ES-I3 (cell line): ENCODE measurements around the gene NPVF.

ENCODE experiments used
- H3K36me3 ChIP-seq: 2 replicates; pipeline ENCODE4 v1.6.1; 2013; ENCODE audit warnings: mild to moderate bottlenecking, low read length, control low read depth, moderate library complexity; ENCODE audit not compliant: insufficient read depth
- H3K4me1 ChIP-seq: 2 replicates; pipeline ENCODE4 v1.6.1; 2013; ENCODE audit warnings: mild to moderate bottlenecking, control low read depth, low read length; ENCODE audit not compliant: insufficient read depth
- H3K9ac ChIP-seq: 2 replicates; pipeline ENCODE4 v1.6.1; 2013; ENCODE audit warnings: low read depth, mild to moderate bottlenecking, low read length, moderate library complexity
- H3K9me3 ChIP-seq: 2 replicates; pipeline ENCODE4 v1.6.1; 2013; ENCODE audit warnings: mild to moderate bottlenecking, low read length, moderate library complexity; ENCODE audit not compliant: control insufficient read depth, insufficient read depth

Gene NPVF

GRCh38 chr7:25208525-25209221 lies 19.6 kb downstream of the NPVF start:
- no peaks in the 10 kb centered on the region for H3K4me1 ChIP-seq
- H3K9ac ChIP-seq = no peak overlapping the region
- H3K9me3 ChIP-seq = no peaks in the 10 kb centered on the region
- no peaks in the 10 kb centered on the region for H3K36me3 ChIP-seq

- no peaks in the 10 kb centered on the region for H3K36me3 ChIP-seq
- no peaks in the 10 kb centered on the region for H3K9me3 ChIP-seq
- H3K4me1 ChIP-seq = no peaks in the 10 kb centered on the region
- no peak overlapping the region for H3K9ac ChIP-seq
Measured at GRCh38 chr7:25207887-25208286, 20.4 kb downstream of the NPVF start.

- Histone ChIP-seq H3K36me3 (no peaks in the 10 kb centered on the region), H3K9ac (no peak overlapping the region), H3K9me3 (no peaks in the 10 kb centered on the region), H3K4me1 (no peaks in the 10 kb centered on the region)
Measured at GRCh38 chr7:25206765-25207164, 21.5 kb downstream of the NPVF start.

- Histone ChIP-seq H3K4me1 (no peaks in the 10 kb centered on the region), H3K36me3 (no peaks in the 10 kb centered on the region), H3K9ac (no peak overlapping the region), H3K9me3 (no peaks in the 10 kb centered on the region)
Measured at GRCh38 chr7:25196132-25196896, 32.0 kb downstream of the NPVF start.

GRCh38 chr7:25194036-25194435 lies 34.2 kb downstream of the NPVF start:
- Histone ChIP-seq H3K36me3 (no peaks in the 10 kb centered on the region), H3K9ac (no peak overlapping the region), H3K4me1 (no peaks in the 10 kb centered on the region), H3K9me3 (no peaks in the 10 kb centered on the region)

- no peaks in the 10 kb centered on the region for H3K36me3 ChIP-seq
- H3K9me3 ChIP-seq = no peaks in the 10 kb centered on the region
- no peaks in the 10 kb centered on the region for H3K4me1 ChIP-seq
- no peak overlapping the region for H3K9ac ChIP-seq
Measured at GRCh38 chr7:25192043-25192442, 36.2 kb downstream of the NPVF start.

GRCh38 chr7:25189197-25189596 lies 39.1 kb downstream of the NPVF start:
- Histone ChIP-seq H3K4me1 (no peaks in the 10 kb centered on the region), H3K9ac (no peak overlapping the region), H3K9me3 (no peaks in the 10 kb centered on the region), H3K36me3 (no peaks in the 10 kb centered on the region)

GRCh38 chr7:25187932-25188331 lies 40.4 kb downstream of the NPVF start:
- H3K9ac ChIP-seq = no peak overlapping the region
- no peaks in the 10 kb centered on the region for H3K36me3 ChIP-seq

GRCh38 chr7:25186436-25186835 lies 41.9 kb downstream of the NPVF start:
- H3K9ac ChIP-seq = no peak overlapping the region
- H3K36me3 ChIP-seq = no peaks in the 10 kb centered on the region
- H3K4me1 ChIP-seq = no peaks in the 10 kb centered on the region
- no peaks in the 10 kb centered on the region for H3K9me3 ChIP-seq

More at GRCh38 chr7:25187932-25188331, 40.4 kb downstream of the NPVF start:
- Histone ChIP-seq H3K4me1 (no peaks in the 10 kb centered on the region), H3K9me3 (no peaks in the 10 kb centered on the region)

GRCh38 chr7:25181532-25181931 lies 46.8 kb downstream of the NPVF start:
- Histone ChIP-seq H3K4me1 (peaks cover 4% of the 10 kb centered on the region; the same call in 1 of the 2 replicates), H3K9ac (no peak overlapping the region), H3K9me3 (no peaks in the 10 kb centered on the region)

GRCh38 chr7:25180946-25181345 lies 47.3 kb downstream of the NPVF start:
- H3K9ac ChIP-seq = no peak overlapping the region; the same call in 1 of the 2 replicates
- H3K36me3 ChIP-seq = no peaks in the 10 kb centered on the region
- no peaks in the 10 kb centered on the region for H3K9me3 ChIP-seq
- H3K4me1 ChIP-seq = peaks cover 4% of the 10 kb centered on the region; the same call in 1 of the 2 replicates

More at GRCh38 chr7:25181532-25181931, 46.8 kb downstream of the NPVF start:
- no peaks in the 10 kb centered on the region for H3K36me3 ChIP-seq

- no peaks in the 10 kb centered on the region for H3K36me3 ChIP-seq
- no peaks in the 10 kb centered on the region for H3K9me3 ChIP-seq
- H3K4me1 ChIP-seq = peaks cover 4% of the 10 kb centered on the region; the same call in 1 of the 2 replicates
- peak overlapping the region; percentile 41; the same call in 1 of the 2 replicates for H3K9ac ChIP-seq
Measured at GRCh38 chr7:25180592-25180923, 47.7 kb downstream of the NPVF start.

GRCh38 chr7:25179771-25180591 lies 48.3 kb downstream of the NPVF start:
- H3K4me1 ChIP-seq = peaks cover 4% of the 10 kb centered on the region; the same call in 1 of the 2 replicates
- no peaks in the 10 kb centered on the region for H3K36me3 ChIP-seq
- H3K9ac ChIP-seq = peak overlapping the region; percentile 57; the same call in 1 of the 2 replicates
- H3K9me3 ChIP-seq = no peaks in the 10 kb centered on the region

- Histone ChIP-seq H3K4me1 (peaks cover 4% of the 10 kb centered on the region; the same call in 1 of the 2 replicates), H3K9ac (peak overlapping the region; percentile 57; the same call in 1 of the 2 replicates), H3K9me3 (no peaks in the 10 kb centered on the region), H3K36me3 (no peaks in the 10 kb centered on the region)
Measured at GRCh38 chr7:25179325-25179724, 49.0 kb downstream of the NPVF start.
